GM19238 (cell line): ENCODE data around the gene CLTRN.
"Not testable (repeated sequence)": the region's sequence is repeated elsewhere in the genome, so short reads cannot be mapped to it uniquely, and the experiment has no call there.

Experiments used
- DNase-seq: peaks from one replicate; pipeline ENCODE4 v3.0.0; 2011; ENCODE audit warnings: low spot score; ENCODE audit not compliant: insufficient read length

The CLTRN gene

GRCh38 chrX:15664487-15665444, at the start of gene CLTRN:
Gene CLTRN (minus strand): TSS chrX:15664805. CDS start chrX:15664775, 30 bp downstream.
- DNase-seq = no peak

GRCh38 chrX:15704273-15704672, 39.7 kb upstream of the CLTRN start:
- not testable (repeated sequence) for DNase-seq

- not testable (repeated sequence) for DNase-seq
Measured at GRCh38 chrX:15703809-15704208, 39.2 kb upstream of the CLTRN start.

GRCh38 chrX:15702488-15703371, 38.1 kb upstream of the CLTRN start:
- DNase-seq = no peak

GRCh38 chrX:15696516-15696915, 31.9 kb upstream of the CLTRN start:
- DNase-seq = no peak

- no peak for DNase-seq
Measured at GRCh38 chrX:15694941-15695451, 30.4 kb upstream of the CLTRN start.

GRCh38 chrX:15686818-15687685, 22.4 kb upstream of the CLTRN start:
- peak; percentile 34 for DNase-seq

GRCh38 chrX:15683193-15683592, 18.6 kb upstream of the CLTRN start:
- DNase-seq = no peak

GRCh38 chrX:15681433-15681832, 16.8 kb upstream of the CLTRN start:
- no peak for DNase-seq

GRCh38 chrX:15680401-15680800, 15.8 kb upstream of the CLTRN start:
- DNase-seq = no peak

GRCh38 chrX:15679246-15679645, 14.6 kb upstream of the CLTRN start:
- DNase-seq = no peak

GRCh38 chrX:15678339-15678738, 13.7 kb upstream of the CLTRN start:
- no peak for DNase-seq

GRCh38 chrX:15676886-15677285, 12.3 kb upstream of the CLTRN start:
- DNase-seq = no peak

GRCh38 chrX:15675490-15675921, 10.9 kb upstream of the CLTRN start:
- peak; percentile 58 for DNase-seq

GRCh38 chrX:15674841-15675489, 10.4 kb upstream of the CLTRN start:
- DNase-seq = peak; percentile 78

- DNase-seq = no peak
Measured at GRCh38 chrX:15674514-15674840, 9.9 kb upstream of the CLTRN start.

- DNase-seq = no peak
Measured at GRCh38 chrX:15673970-15674369, 9.4 kb upstream of the CLTRN start.

GRCh38 chrX:15672881-15673280, 8.3 kb upstream of the CLTRN start:
- DNase-seq = no peak

GRCh38 chrX:15663439-15663838, 1.2 kb downstream of the CLTRN start:
- no peak for DNase-seq

GRCh38 chrX:15654804-15655203, 9.8 kb downstream of the CLTRN start:
- DNase-seq = not testable (repeated sequence)
